ENCODE measurements around the gene SFXN1.

DNA sequence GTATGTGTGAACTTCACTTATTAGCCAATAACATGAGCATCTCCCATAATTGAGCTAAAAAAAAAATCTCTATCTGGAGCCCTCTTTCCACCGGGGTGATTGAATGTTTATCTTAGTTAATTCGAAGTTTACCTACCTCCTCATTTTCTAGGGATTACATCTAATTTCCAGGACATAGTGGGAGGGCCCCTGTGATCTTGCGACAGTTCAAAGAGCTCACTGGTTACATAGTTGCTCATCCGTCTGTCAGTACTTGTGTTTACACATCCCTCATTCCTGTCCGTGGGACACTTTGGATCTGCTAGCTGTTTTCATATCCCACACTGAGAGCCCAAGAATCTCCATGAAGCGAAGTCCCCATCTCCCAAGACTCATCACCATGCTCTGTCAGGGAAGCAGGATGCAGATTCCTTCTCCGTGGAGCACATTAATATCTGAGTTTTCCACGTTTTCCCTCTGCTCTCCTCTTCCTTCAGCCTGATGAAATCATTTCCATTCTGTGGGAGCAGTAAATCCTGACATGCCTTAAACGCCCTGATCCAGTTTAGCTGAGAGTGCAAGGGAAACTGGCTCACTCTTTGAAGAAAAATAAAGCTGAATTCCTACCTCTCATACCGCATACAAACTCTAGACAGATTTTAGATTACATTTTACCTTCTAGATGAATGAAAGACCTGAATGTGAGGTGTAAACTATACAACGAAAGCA is 10.2 kb upstream of the SFXN1 start:
- TF ChIP-seq, protein P1, sequence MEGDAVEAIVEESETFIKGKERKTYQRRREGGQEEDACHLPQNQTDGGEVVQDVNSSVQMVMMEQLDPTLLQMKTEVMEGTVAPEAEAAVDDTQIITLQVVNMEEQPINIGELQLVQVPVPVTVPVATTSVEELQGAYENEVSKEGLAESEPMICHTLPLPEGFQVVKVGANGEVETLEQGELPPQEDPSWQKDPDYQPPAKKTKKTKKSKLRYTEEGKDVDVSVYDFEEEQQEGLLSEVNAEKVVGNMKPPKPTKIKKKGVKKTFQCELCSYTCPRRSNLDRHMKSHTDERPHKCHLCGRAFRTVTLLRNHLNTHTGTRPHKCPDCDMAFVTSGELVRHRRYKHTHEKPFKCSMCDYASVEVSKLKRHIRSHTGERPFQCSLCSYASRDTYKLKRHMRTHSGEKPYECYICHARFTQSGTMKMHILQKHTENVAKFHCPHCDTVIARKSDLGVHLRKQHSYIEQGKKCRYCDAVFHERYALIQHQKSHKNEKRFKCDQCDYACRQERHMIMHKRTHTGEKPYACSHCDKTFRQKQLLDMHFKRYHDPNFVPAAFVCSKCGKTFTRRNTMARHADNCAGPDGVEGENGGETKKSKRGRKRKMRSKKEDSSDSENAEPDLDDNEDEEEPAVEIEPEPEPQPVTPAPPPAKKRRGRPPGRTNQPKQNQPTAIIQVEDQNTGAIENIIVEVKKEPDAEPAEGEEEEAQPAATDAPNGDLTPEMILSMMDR (IDR thresholded peaks at IDR 0.05 in 8 of 11, conservative IDR thresholded peaks at IDR 0.05 in 3 of 11), result no peak
- TF ChIP-seq POLR2A (IDR thresholded peaks at IDR 0.05), result no peak
- TF ChIP-seq POLR2AphosphoS5 (IDR thresholded peaks at IDR 0.05), result no peak

All from spleen (tissue), 7 donors.